Astrocyte of the hippocampus (primary cell): ENCODE results near the gene FAM174C.
"Not testable (repeated sequence)": the region's sequence is repeated elsewhere in the genome, so short reads cannot be mapped to it uniquely, and the experiment has no call there.

ENCODE experiments used
- DNase-seq: peaks from one replicate; pipeline ENCODE4 v3.0.0; 2011; ENCODE audit warnings: low read depth, low spot score

Gene FAM174C

GRCh38 chr19:1318678-1319471 lies 43.5 kb downstream of the FAM174C start:
- DNase-seq, result no peak

DNA sequence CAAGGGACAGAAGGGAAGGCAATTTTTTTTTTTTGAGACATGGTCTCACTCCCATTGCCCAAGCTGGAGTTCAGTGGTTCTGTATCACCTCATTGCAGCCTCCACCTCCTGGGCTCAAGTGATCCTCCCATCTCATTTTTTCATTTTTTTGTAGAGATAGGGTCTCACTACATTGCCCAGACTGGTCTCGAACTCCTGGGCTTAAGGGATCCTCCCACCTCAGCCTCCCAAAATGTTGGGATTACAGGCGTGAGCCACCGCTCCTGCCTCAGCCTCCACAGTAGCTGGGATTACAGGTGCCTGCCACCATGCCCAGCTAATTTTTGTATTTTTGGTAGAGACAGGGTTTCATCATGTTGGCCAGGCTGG lies 44.9 kb downstream of the FAM174C start:
- not testable (repeated sequence) for DNase-seq

DNA sequence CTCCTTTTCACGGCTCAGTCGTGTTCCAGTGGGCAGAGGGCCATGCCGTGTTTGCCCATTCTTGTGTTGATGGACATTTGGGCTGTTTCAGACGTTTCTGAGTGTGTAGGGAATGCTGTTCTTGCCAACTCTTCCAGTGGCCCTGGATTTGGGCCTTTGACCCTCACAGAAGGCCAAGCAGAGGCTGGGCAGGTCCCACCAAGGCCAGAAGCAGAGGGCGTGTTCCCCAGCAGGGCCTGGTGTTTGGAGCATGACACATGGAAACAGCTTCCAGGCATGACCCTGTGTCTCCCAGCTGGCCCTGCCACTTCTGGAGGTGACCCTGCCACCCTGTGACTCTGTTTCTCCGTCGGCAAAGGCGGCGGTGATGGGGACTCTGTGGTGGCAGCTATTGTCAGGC lies 46.2 kb downstream of the FAM174C start:
- DNase-seq, result no peak

DNA sequence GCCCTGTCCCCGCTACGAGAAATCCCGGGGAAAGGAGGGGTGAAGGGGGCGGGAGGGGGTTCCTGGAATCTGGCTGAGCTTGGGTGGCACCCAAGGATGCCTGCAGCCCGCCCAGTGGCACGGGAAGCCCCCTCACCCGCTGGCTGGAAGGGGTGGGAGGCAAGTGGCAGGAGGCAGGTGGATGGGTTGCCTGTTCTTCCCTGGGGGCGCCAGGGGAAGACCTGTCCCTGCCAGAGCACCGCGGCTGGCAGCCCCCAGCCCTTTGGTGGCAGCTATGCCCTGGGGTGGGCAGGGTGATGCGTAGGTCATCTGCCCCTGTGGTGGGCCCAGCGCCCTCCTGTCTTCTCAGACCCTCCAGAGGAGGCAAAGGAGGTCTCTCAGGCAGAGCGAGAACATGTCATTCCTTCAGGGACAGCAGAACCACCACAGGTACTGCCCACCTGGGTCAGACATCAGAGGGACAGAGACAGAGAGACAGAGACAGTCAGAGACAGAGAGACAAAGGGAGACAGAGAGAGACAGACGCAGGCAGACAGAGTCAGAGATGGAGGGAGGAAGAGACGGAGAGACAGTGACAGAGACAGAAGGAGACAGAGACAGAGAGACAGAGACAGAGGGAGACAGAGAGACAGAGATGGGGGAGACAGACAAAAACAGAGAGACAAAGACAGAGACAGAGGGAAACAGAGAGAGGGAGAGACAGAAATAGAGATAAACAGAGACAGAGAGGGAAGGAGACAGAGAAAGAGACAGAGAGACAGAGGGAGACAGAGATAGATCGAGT lies 47.1 kb downstream of the FAM174C start:
- no peak for DNase-seq

DNA sequence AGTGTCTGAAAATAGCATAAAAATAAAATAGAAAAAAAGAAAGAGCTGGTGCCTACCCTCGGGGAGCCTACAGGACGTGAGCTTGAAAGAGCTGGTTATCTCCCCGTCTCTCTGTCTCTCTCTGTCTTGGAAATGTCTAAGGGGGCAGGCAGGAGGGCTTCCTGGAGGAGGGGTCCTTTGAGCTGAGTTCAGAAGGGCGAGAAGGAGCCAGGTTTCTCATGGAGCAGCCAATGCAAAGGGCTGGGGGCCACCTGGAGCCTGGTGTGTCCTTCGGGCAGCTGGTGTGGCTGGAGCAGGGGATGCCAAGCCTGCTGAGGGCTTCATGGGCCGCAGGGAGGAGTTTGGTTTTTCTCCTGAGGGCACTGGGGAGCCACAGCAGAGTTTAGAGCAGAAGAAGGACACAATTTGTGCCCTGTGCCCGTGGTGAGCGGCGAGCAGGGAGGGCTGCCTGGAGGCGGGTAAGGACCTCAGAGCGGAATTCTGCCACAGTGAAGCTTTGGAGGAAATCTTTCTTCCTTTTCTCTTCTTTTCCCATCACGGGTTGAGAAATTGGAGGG lies 49.0 kb downstream of the FAM174C start:
- no peak for DNase-seq

DNA sequence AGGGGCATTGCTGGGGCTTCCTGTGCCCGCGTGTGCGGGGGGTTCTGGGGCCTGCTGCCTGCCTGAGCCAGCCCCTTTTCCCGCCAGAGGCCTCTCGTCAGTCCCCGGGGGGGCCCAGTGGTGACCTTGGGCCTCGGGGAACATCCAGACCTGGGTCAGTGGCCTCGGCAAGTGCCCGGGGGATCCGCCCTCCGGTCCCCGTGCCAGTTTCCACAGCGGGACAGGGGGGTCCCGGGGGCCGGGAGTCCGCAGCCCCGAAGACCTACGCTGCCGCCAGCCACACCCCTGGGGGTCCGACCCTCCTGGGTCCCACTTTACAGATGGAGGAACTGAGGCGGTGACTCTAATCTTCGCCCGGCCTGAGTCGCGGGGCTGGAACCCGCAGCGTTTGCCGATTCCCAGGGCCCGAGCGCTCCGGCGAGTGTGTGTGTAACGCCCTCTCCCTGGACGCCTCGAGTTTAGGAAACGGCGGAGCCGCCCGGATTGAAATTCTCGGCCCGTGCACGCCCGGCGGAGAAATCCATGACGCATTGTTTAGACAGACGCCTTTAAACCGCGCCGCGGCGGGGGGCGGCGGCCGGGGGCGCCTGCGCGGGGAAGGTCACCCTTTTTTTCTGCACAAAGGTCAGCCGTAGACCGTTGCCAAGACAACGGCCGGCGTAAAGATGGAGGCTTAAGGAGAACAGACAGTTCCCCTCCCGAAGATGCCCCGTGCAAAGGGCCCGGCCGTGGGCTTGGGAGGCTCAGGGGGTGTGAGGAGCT lies 49.7 kb downstream of the FAM174C start:
- peak; percentile 91 for DNase-seq

DNA sequence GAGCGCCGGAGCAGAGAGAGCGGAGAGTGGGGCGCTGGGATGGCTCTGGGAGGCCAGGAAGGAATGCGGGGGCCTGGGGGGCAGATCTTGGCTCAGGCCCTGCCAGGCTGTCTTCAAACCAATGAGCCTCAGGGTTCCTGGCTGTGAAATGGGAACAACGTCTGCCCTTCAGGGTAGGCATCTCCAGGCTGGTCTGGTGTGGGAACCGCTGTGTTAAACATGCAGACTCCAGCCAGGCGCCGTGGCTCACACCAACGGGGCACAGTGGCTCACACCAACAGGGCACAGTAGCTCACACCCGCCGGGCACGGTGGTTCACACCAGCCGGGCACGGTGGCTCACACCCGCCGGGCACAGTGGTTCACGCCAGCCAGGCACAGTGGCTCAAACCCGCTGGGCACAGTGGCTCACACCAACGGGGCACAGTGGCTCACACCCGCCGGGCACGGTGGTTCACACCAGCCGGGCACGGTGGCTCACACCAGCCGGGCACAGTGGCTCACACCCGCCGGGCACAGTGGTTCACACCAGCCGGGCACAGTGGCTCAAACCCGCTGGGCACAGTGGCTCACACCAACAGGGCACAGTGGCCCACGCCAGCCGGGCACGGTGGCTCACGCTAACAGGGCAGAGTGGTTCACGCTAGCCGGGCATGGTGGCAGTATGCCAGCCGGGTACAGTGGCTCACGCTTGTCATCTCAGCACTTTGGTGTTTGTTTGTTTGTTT lies 50.4 kb downstream of the FAM174C start:
- DNase-seq, result no peak

- no peak for DNase-seq
Observed at GRCh38 chr19:1327125-1327524, 51.8 kb downstream of the FAM174C start.
